AG04449 (cell line): ENCODE measurements around the gene UBAP2L.
A peak's percentile ranks its signal among the peaks of the same experiment; 100 is the strongest.
"Not testable (repeated sequence)": the region's sequence is repeated elsewhere in the genome, so short reads cannot be mapped to it uniquely, and the experiment has no call there.

Source experiments
- CTCF ChIA-PET: fragments of 350-600 bp; formaldehyde crosslinking; extraction: SDS; loops from one replicate; lab custom pipeline; 2021; ENCODE audit warnings: antibody characterized with exemption; lab: Yijun Ruan, JAX
- POLR2A ChIA-PET: fragments of 400-600, 350-600 bp; formaldehyde crosslinking; extraction: SDS; loops from one replicate; lab custom pipeline; 2020; ENCODE audit warnings: antibody characterized with exemption, inconsistent platforms; lab: Yijun Ruan, JAX
- DNase-seq: peaks from one replicate; pipeline ENCODE4 v3.0.0-alpha.2; 2010; ENCODE audit warnings: low read depth, low spot score
- H3K4me3 ChIP-seq: 2 replicates; pipeline ENCODE4 v1.5.1; 2011; ENCODE audit warnings: low read depth, mild to moderate bottlenecking, control low read depth, low read length
- CTCF ChIP-seq: IDR thresholded peaks from one replicate; pipeline ENCODE4 v1.5.1; 2011; ENCODE audit warnings: mild to moderate bottlenecking, moderate library complexity, low read length, control low read depth, inconsistent platforms; ENCODE audit not compliant: insufficient read depth; ENCODE audit errors: missing control alignments

Gene UBAP2L

GRCh38 chr1:154192476-154192875, 28.3 kb upstream of the UBAP2L start:
- ChIA-PET POLR2A (no interaction called here), CTCF (interaction anchor here (1.4 kb wide), 1 partner anchor 11 kb away, joined by 3 read pairs; no protein-coding TSS in a partner anchor)
- DNase-seq = no peak
- no peak overlapping the region for H3K4me3 ChIP-seq
- TF ChIP-seq CTCF = no peak

GRCh38 chr1:154193821-154194220, 26.9 kb upstream of the UBAP2L start:
- no peak for TF ChIP-seq CTCF
- ChIA-PET CTCF (interaction anchor here (0.8 to 2.3 kb wide), 4 partner anchors 13 to 142 kb away, joined by 3 to 6 read pairs (median 3); no protein-coding TSS in a partner anchor), POLR2A (no interaction called here)
- H3K4me3 ChIP-seq = no peak overlapping the region
- no peak for DNase-seq

- no peak for DNase-seq
- H3K4me3 ChIP-seq = no peak overlapping the region
- peak; percentile 51 for TF ChIP-seq CTCF
- CTCF ChIA-PET = interaction anchor here (0.6 to 3.8 kb wide), 26 partner anchors 8 to 269 kb away, joined by 3 to 30 read pairs (median 4); partner anchors contain the start of genes ATP8B2, HAX1 and UBAP2L
- POLR2A ChIA-PET = interaction anchor here (0.6 kb wide), 1 partner anchor 204 kb away, joined by 3 read pairs; no protein-coding TSS in a partner anchor
Observed at GRCh38 chr1:154198756-154199562, 21.8 kb upstream of the UBAP2L start.

GRCh38 chr1:154199563-154199879, 21.2 kb upstream of the UBAP2L start:
- POLR2A ChIA-PET = interaction anchor here (0.6 kb wide), 1 partner anchor 204 kb away, joined by 3 read pairs; no protein-coding TSS in a partner anchor
- CTCF ChIA-PET = interaction anchor here (0.6 to 3.8 kb wide), 23 partner anchors 8 to 269 kb away, joined by 3 to 30 read pairs (median 4); partner anchors contain the start of genes ATP8B2, HAX1 and UBAP2L
- TF ChIP-seq CTCF = peak; percentile 8
- no peak overlapping the region for H3K4me3 ChIP-seq
- no peak for DNase-seq

- CTCF ChIA-PET, H3K4me3 ChIP-seq, DNase-seq, POLR2A ChIA-PET: not testable (repeated sequence)
Observed at GRCh38 chr1:154205778-154206177, 15.0 kb upstream of the UBAP2L start.

GRCh38 chr1:154206196-154206595, 14.6 kb upstream of the UBAP2L start, which contains the start of gene CFAP141:
Gene CFAP141, minus strand, starts transcription at chr1:154206333. Its CDS starts 26 bp downstream, at chr1:154206307.
- DNase-seq = no peak
- no peak for TF ChIP-seq CTCF
- ChIA-PET POLR2A (no interaction called here), CTCF (no interaction called here)
- H3K4me3 ChIP-seq = no peak within 1 kb of the TSS
